Duodenal mucosa (tissue), 2 donors: ENCODE measurements around the gene TMEM255A.

Source experiments
- H3K27ac ChIP-seq: one replicate; pipeline ENCODE4 v1.7.0; 2013; ENCODE audit warnings: low read depth, low read length
- H3K27me3 ChIP-seq, 2 donors: one replicate each; pipeline ENCODE4 v1.7.0; 2013; ENCODE audit warnings: low read length in 2 of 2, control low read depth in 1 of 2; ENCODE audit not compliant: insufficient read depth in 2 of 2, control insufficient read depth in 1 of 2
- H3K36me3 ChIP-seq, 2 donors: one replicate each; pipeline ENCODE4 v1.7.0; 2013; ENCODE audit warnings: low read length in 2 of 2, control low read depth in 1 of 2; ENCODE audit not compliant: insufficient read depth in 2 of 2, control insufficient read depth in 1 of 2
- H3K4me1 ChIP-seq, 2 donors: one replicate each; pipeline ENCODE4 v1.7.0; 2013; ENCODE audit warnings: low read length in 2 of 2, control low read depth in 1 of 2; ENCODE audit not compliant: insufficient read depth in 2 of 2, control insufficient read depth in 1 of 2
- H3K4me3 ChIP-seq, 2 donors: one replicate each; pipeline ENCODE4 v1.7.0; 2013; ENCODE audit warnings: low read length in 2 of 2, low read depth in 1 of 2
- H3K9ac ChIP-seq, 2 donors: one replicate each; pipeline ENCODE4 v1.7.0; 2013; ENCODE audit warnings: low read length in 2 of 2, low read depth in 1 of 2
- H3K9me3 ChIP-seq, 2 donors: one replicate each; pipeline ENCODE4 v1.7.0; 2013; ENCODE audit warnings: low read length in 2 of 2, control low read depth in 1 of 2; ENCODE audit not compliant: control insufficient read depth in 1 of 2

The TMEM255A gene

DNA sequence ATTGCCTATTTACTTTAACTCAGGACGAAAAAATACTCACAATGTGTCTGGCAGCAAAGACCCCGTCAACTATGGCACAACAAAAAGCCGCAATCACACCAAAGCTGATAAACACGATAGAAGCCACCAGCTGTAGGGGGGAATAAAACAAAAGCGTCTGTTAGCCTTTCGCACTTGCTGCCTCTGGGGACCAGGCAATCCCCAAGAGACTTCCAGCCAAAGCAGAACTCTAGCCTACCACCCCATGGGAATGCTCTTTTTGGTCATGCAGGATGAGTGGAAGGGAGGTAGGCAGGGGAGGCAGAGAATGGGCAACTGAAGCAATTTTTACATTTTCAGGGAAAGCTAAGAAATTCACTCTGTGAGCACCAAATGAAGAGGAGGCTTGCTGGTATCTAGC lies 20.1 kb downstream of the TMEM255A start:
- Histone ChIP-seq H3K36me3 (no peaks in the 10 kb centered on the region), H3K4me1 (no peaks in the 10 kb centered on the region), H3K9ac (no peak overlapping the region), H3K4me3 (no peak overlapping the region), H3K27ac (no peak overlapping the region), H3K27me3 (no peaks in the 10 kb centered on the region), H3K9me3 (no peaks in the 10 kb centered on the region)

DNA sequence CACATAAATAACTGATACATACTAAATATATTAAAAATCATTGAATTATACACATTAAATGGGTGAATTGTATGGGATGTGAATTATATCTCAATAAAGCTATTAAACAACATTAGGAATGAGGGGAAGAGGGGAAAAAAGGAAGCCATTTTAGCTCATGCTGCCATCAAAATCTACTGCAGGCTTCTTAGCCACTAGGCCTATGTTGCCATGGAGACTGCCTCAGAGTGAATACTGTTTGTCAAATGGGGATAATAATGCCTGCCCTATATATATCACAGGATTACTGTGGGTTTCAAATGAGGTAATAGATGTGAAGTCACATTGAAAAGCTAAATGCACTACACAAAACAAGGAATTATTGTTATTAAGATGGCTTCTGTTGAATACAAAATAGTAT lies 21.2 kb downstream of the TMEM255A start:
- Histone ChIP-seq H3K9ac (no peak overlapping the region), H3K27ac (no peak overlapping the region), H3K4me3 (no peak overlapping the region), H3K36me3 (no peaks in the 10 kb centered on the region), H3K9me3 (no peaks in the 10 kb centered on the region), H3K4me1 (no peaks in the 10 kb centered on the region), H3K27me3 (no peaks in the 10 kb centered on the region)

DNA sequence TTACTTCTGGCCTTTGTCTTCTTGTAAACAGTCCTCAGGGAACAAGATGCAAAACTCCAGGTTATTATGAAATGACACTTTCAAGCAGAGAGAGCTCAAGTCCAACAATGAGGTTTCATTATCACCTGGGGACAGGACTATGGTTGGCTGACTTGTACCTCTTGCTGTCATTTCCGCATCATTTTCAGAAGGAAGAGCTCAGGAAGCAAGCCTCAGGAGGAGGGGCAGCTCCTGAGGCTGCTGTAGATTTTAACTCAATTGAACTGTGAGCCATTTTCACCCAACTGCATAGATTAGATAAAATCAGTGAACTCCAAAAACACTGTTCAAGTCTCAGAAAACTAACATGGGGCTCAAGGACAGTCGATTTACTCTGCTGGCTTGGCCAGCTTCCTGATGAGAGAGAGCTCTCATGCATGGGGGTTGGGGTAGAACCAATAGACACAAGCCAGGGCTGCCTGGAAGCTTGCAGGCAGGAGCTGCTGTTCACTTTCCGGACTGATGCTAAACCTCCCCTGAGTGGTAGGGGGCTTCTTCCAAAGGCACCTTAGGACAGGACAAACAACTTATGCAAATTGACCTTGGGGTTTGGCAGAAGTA lies 23.6 kb downstream of the TMEM255A start:
- H3K27ac ChIP-seq, result no peak overlapping the region
- no peak overlapping the region for H3K9ac ChIP-seq
- no peaks in the 10 kb centered on the region for H3K4me1 ChIP-seq
- H3K27me3 ChIP-seq, result no peaks in the 10 kb centered on the region
- H3K9me3 ChIP-seq, result no peaks in the 10 kb centered on the region
- H3K36me3 ChIP-seq, result no peaks in the 10 kb centered on the region
- no peak overlapping the region for H3K4me3 ChIP-seq

DNA sequence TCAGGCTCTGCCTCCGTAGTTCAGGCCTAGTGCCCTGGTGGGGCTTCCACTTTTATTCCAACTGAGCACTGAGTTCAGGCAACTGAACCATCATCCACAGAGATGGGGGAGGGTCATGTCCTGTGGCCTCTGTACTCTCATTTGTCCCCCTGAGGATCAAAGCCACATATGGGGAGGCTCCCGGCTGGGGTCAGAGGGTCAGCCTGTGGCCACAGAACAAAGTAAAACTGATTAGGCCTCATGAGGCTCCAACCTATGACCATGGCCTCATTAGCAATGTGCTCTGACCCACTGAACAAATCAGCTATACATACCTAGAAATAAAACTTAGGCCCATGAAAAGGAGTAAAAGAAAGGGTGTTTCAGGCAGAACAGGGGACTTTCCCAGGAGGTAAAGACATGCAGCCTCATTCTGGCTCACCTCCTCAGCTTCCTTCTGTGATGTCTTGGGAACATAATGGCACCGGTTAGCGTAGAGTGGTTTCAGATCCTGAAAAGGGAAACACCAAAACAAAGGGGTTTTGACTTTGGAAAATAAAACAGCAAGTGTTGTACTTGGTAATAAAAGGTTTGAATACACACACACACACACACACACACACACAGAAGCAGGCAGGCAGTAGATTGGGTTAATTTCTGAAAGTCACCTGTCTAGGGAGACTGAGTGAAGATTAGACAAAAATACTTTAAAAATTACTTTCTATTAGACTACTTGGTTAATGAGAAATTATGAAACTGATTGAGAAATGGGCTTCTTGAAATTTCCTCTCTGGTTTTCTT lies 24.3 kb downstream of the TMEM255A start:
- Histone ChIP-seq H3K27ac (no peak overlapping the region), H3K4me1 (no peaks in the 10 kb centered on the region), H3K4me3 (no peak overlapping the region), H3K9me3 (no peaks in the 10 kb centered on the region), H3K36me3 (no peaks in the 10 kb centered on the region), H3K27me3 (no peaks in the 10 kb centered on the region), H3K9ac (no peak overlapping the region)

GRCh38 chrX:120282697-120283096 lies 28.6 kb downstream of the TMEM255A start:
- Histone ChIP-seq H3K9me3 (no peaks in the 10 kb centered on the region), H3K27ac (no peak overlapping the region), H3K4me3 (no peak overlapping the region), H3K27me3 (no peaks in the 10 kb centered on the region), H3K36me3 (no peaks in the 10 kb centered on the region), H3K4me1 (no peaks in the 10 kb centered on the region), H3K9ac (no peak overlapping the region)

- Histone ChIP-seq H3K9me3 (no peaks in the 10 kb centered on the region), H3K36me3 (no peaks in the 10 kb centered on the region), H3K27ac (no peak overlapping the region), H3K4me1 (no peaks in the 10 kb centered on the region), H3K27me3 (no peaks in the 10 kb centered on the region), H3K9ac (no peak overlapping the region), H3K4me3 (no peak overlapping the region)
Observed at GRCh38 chrX:120281761-120282160, 29.5 kb downstream of the TMEM255A start.

DNA sequence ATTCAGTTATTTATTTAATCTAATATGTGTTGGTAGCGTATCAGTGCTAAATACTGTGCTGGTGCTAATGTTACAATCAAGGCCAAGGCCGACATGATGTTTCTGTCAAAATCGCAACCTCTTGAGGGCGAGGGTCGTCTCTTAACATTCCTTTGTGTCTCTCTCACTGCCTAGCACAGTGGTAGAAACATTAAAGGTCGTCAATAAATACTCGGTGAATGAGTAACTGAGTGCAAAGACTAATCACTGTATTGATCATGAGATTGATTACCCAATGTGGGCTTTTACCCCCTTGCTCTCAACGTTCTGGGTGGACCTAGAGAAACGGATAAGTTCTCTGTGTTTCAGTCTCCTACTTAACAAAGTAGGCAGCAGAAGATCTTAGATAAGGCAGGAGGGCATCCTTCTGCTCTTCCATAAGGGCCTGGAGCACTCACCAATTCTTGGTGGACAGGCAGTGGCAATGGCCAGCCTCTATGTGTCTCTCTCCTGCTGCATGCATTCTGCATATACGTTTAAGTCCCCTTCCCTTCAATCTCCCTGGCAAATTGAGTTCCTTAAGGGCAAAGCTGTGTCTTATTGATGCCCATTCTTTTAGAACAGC lies 30.1 kb downstream of the TMEM255A start:
- H3K36me3 ChIP-seq, result no peaks in the 10 kb centered on the region
- H3K9me3 ChIP-seq, result no peaks in the 10 kb centered on the region
- no peaks in the 10 kb centered on the region for H3K4me1 ChIP-seq
- no peak overlapping the region for H3K9ac ChIP-seq
- H3K4me3 ChIP-seq, result no peak overlapping the region
- H3K27ac ChIP-seq, result no peak overlapping the region
- no peaks in the 10 kb centered on the region for H3K27me3 ChIP-seq

GRCh38 chrX:120274958-120275357 lies 36.3 kb downstream of the TMEM255A start:
- Histone ChIP-seq H3K36me3 (no peaks in the 10 kb centered on the region), H3K27ac (no peak overlapping the region), H3K9me3 (no peaks in the 10 kb centered on the region), H3K4me3 (no peak overlapping the region), H3K9ac (no peak overlapping the region), H3K27me3 (no peaks in the 10 kb centered on the region), H3K4me1 (no peaks in the 10 kb centered on the region)

- H3K9ac ChIP-seq, result no peak overlapping the region
- H3K4me1 ChIP-seq, result no peaks in the 10 kb centered on the region
- H3K27me3 ChIP-seq, result no peaks in the 10 kb centered on the region
- no peaks in the 10 kb centered on the region for H3K36me3 ChIP-seq
- no peak overlapping the region for H3K27ac ChIP-seq
- no peaks in the 10 kb centered on the region for H3K9me3 ChIP-seq
- no peak overlapping the region for H3K4me3 ChIP-seq
Observed at GRCh38 chrX:120274145-120274544, 37.1 kb downstream of the TMEM255A start.

- Histone ChIP-seq H3K4me3 (no peak overlapping the region), H3K36me3 (no peaks in the 10 kb centered on the region), H3K4me1 (no peaks in the 10 kb centered on the region), H3K9me3 (no peaks in the 10 kb centered on the region), H3K9ac (no peak overlapping the region), H3K27me3 (no peaks in the 10 kb centered on the region), H3K27ac (no peak overlapping the region)
Observed at GRCh38 chrX:120271218-120271617, 40.0 kb downstream of the TMEM255A start.
